ENCODE results near the gene RNPC3. TPM values are rescaled to one million over a fixed set of nuclear protein-coding genes. Genes with fewer than 3 reads are reported as not detected.
"Not testable (repeated sequence)": the region's sequence is repeated elsewhere in the genome, so short reads cannot be mapped to it uniquely, and the experiment has no call there.

Gene RNPC3
- total RNA-seq, 1 donor from 2014 or later, result 8.8 TPM

DNA sequence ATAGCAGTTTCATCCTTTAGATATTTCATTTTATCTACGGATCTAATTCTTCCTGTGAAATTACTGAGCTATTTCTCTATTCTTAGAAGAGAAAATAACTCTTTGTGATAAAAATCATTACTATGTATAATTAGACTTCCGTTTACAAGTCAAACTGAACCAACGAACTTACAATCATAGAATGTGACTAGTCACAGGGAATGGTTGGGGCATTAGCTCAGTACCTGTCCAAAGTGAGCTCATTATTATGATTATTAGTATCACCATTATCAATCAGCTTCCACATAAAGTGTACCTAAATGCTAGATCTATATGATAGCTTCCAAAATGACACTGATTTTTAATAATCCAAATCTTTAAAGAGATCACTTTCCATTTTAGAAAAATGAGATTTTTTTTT is 58.4 kb downstream of the RNPC3 start:
- no peak for DNase-seq (ENCODE audit: low read depth)
- no peaks in the 10 kb centered on the region for H3K36me3 ChIP-seq (ENCODE audit: control insufficient read depth, insufficient read depth, low read length)
- H3K4me3 ChIP-seq (ENCODE audit: low read depth, low read length), result no peak overlapping the region
- no peak for TF ChIP-seq CTCF (IDR thresholded peaks at IDR 0.05; ENCODE audit: insufficient read depth, low read length, poor library complexity, severe bottlenecking)
- H3K27me3 ChIP-seq (ENCODE audit: control insufficient read depth, insufficient read depth, low read length), result no peaks in the 10 kb centered on the region

DNA sequence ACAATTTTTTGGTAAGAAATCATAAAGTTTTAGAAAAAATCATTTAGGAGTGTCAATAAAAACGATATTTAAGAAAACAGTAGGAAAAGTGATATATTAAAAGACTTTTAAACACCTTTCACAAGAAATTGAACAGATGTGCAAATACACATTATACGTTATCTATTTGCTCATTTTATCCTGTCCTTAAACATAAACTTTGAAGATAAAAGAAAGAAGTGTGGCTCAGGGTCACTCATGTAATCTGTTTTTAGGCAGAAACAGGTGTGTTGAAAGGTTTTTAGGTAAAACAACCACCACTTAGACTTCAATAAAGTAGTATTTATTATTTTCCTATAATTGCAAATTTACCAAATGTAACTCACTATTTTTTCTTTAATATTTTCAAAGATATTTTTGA is 59.0 kb downstream of the RNPC3 start:
- no peaks in the 10 kb centered on the region for H3K36me3 ChIP-seq (ENCODE audit: control insufficient read depth, insufficient read depth, low read length)
- no peak overlapping the region for H3K4me3 ChIP-seq (ENCODE audit: low read depth, low read length)
- no peak for DNase-seq (ENCODE audit: low read depth)
- TF ChIP-seq CTCF (IDR thresholded peaks at IDR 0.05; ENCODE audit: insufficient read depth, low read length, poor library complexity, severe bottlenecking), result no peak
- H3K27me3 ChIP-seq (ENCODE audit: control insufficient read depth, insufficient read depth, low read length), result no peaks in the 10 kb centered on the region

DNA sequence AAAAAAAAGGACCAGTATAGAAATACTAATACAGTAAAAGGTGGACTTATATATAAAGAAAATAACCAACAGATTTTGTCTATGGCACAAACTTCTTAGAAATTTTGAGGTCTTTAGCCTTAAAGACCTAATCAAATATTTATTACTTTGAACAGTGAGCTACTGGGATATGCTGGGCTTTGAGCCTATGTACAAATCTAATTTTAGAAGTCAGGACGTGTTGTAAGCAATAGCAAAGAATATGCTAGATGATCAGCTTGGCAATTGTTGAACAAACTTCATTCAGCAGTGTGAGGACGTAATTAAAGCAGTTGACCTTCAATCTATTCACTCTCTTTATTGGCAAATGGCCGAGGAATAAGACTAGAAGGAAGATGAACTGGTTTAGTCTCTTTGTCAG is 77.2 kb downstream of the RNPC3 start:
- not testable (repeated sequence) for H3K4me3 ChIP-seq (ENCODE audit: low read depth, low read length); DNase-seq (ENCODE audit: low read depth); H3K36me3 ChIP-seq (ENCODE audit: control insufficient read depth, insufficient read depth, low read length); H3K27me3 ChIP-seq (ENCODE audit: control insufficient read depth, insufficient read depth, low read length)

Other genes with a start within 250 kb of the RNPC3 start
- gene AMY2B, start 45.9 kb downstream of the RNPC3 start, total RNA-seq, result 3.4 and 6.3 TPM in 2 replicates
- not detected in 2 replicates for gene AMY2A, start 91.7 kb downstream of the RNPC3 start, total RNA-seq
- gene AMY1A, start 130.1 kb downstream of the RNPC3 start, total RNA-seq, result not detected in 2 replicates
- gene AMY1B, start 170.5 kb downstream of the RNPC3 start, total RNA-seq, result not detected in 2 replicates
- not detected in 2 replicates for gene AMY1C, start 224.2 kb downstream of the RNPC3 start, total RNA-seq

All from kidney epithelial cell (primary cell).